Amniotic stem cell (primary cell): Measurements from ENCODE around the gene CAMSAP3.

Source experiments
- DNase-seq: peaks from one replicate; lab custom pipeline; 2025; lab: John Stamatoyannopoulos, UW

CAMSAP3 gene

GRCh38 chr19:7578127-7578526 is 17.5 kb upstream of the CAMSAP3 start:
- DNase-seq = no peak

GRCh38 chr19:7579182-7579581 is 16.5 kb upstream of the CAMSAP3 start:
- no peak for DNase-seq

GRCh38 chr19:7582446-7582845 is 13.2 kb upstream of the CAMSAP3 start:
- no peak for DNase-seq

- DNase-seq = no peak
Observed at GRCh38 chr19:7589822-7590221, 5.8 kb upstream of the CAMSAP3 start.

- DNase-seq = no peak
Observed at GRCh38 chr19:7590256-7590655, 5.4 kb upstream of the CAMSAP3 start.

- DNase-seq = no peak
Observed at GRCh38 chr19:7596211-7596937, 711 bp downstream of the CAMSAP3 start.

- no peak for DNase-seq
Observed at GRCh38 chr19:7597689-7598088, 2.0 kb downstream of the CAMSAP3 start.

GRCh38 chr19:7598180-7598579 is 2.5 kb downstream of the CAMSAP3 start:
- no peak for DNase-seq

GRCh38 chr19:7600721-7601120 is 5.1 kb downstream of the CAMSAP3 start:
- DNase-seq = no peak

GRCh38 chr19:7602240-7602934 is 6.7 kb downstream of the CAMSAP3 start:
- no peak for DNase-seq

- DNase-seq = no peak
Observed at GRCh38 chr19:7602935-7603497, 7.4 kb downstream of the CAMSAP3 start.

- DNase-seq = no peak
Observed at GRCh38 chr19:7603919-7604318, 8.3 kb downstream of the CAMSAP3 start.

GRCh38 chr19:7605490-7606222 is 10.0 kb downstream of the CAMSAP3 start:
- no peak for DNase-seq

GRCh38 chr19:7606289-7606688 is 10.6 kb downstream of the CAMSAP3 start:
- DNase-seq = no peak

- no peak for DNase-seq
Observed at GRCh38 chr19:7607212-7607873, 11.7 kb downstream of the CAMSAP3 start.

- DNase-seq = no peak
Observed at GRCh38 chr19:7607874-7608560, 12.4 kb downstream of the CAMSAP3 start.

GRCh38 chr19:7610491-7611240 is 15.0 kb downstream of the CAMSAP3 start:
- no peak for DNase-seq

- no peak for DNase-seq
Observed at GRCh38 chr19:7611541-7612279, 16.0 kb downstream of the CAMSAP3 start.

- no peak for DNase-seq
Observed at GRCh38 chr19:7612282-7613274, 16.9 kb downstream of the CAMSAP3 start.
